Stimulated activated CD4-positive, alpha-beta T cell treated with anti-CD3 and anti-CD28 coated beads, Interleukin-4, amount 100 ng/mL, for 4 hours (primary cell): ENCODE results near the gene P2RY6.
A peak's percentile ranks its signal among the peaks of the same experiment; 100 is the strongest.

Experiments used
- DNase-seq, 2 experiments: peaks; one replicate each; pipeline ENCODE4 v3.0.0-alpha.2; 2020

The P2RY6 gene

GRCh38 chr11:73281796-73282660 is 9.9 kb downstream of the P2RY6 start:
- DNase-seq, result no peak

GRCh38 chr11:73283276-73284000 is 11.3 kb downstream of the P2RY6 start:
- DNase-seq, result no peak

GRCh38 chr11:73284106-73284505 is 12.0 kb downstream of the P2RY6 start:
- no peak for DNase-seq

- DNase-seq, result no peak
Measured at GRCh38 chr11:73285721-73286120, 13.6 kb downstream of the P2RY6 start.

GRCh38 chr11:73286240-73286810 is 14.2 kb downstream of the P2RY6 start:
- DNase-seq, result no peak

- no peak for DNase-seq
Measured at GRCh38 chr11:73287400-73288101, 15.4 kb downstream of the P2RY6 start.

GRCh38 chr11:73288192-73288872 is 16.2 kb downstream of the P2RY6 start:
- no peak for DNase-seq

- DNase-seq, result peak; percentile 17 to 20
Measured at GRCh38 chr11:73288873-73289707, 17.0 kb downstream of the P2RY6 start.

- no peak for DNase-seq
Measured at GRCh38 chr11:73290536-73290935, 18.4 kb downstream of the P2RY6 start.

- no peak for DNase-seq
Measured at GRCh38 chr11:73291196-73291595, 19.1 kb downstream of the P2RY6 start.

- no peak for DNase-seq
Measured at GRCh38 chr11:73291781-73292524, 19.8 kb downstream of the P2RY6 start.

- DNase-seq, result no peak
Measured at GRCh38 chr11:73292525-73292894, 20.4 kb downstream of the P2RY6 start.

- DNase-seq, result no peak
Measured at GRCh38 chr11:73293356-73293936, 21.3 kb downstream of the P2RY6 start.

GRCh38 chr11:73294604-73295003 is 22.5 kb downstream of the P2RY6 start:
- DNase-seq, result no peak

GRCh38 chr11:73295241-73295995 is 23.3 kb downstream of the P2RY6 start:
- DNase-seq, result peak; percentile 60 to 68

GRCh38 chr11:73295996-73296318 is 23.8 kb downstream of the P2RY6 start:
- DNase-seq, result no peak

GRCh38 chr11:73296501-73297230 is 24.5 kb downstream of the P2RY6 start:
- no peak for DNase-seq

GRCh38 chr11:73297231-73297590 is 25.1 kb downstream of the P2RY6 start:
- no peak for DNase-seq

GRCh38 chr11:73297702-73298101 is 25.6 kb downstream of the P2RY6 start:
- DNase-seq, result no peak
